NCI-H526 (cell line): ENCODE measurements around the gene THOP1.

Experiments used
- DNase-seq, 2 experiments: peaks; one replicate each; lab custom pipeline; 2025; lab: John Stamatoyannopoulos, UW

Gene THOP1

DNA sequence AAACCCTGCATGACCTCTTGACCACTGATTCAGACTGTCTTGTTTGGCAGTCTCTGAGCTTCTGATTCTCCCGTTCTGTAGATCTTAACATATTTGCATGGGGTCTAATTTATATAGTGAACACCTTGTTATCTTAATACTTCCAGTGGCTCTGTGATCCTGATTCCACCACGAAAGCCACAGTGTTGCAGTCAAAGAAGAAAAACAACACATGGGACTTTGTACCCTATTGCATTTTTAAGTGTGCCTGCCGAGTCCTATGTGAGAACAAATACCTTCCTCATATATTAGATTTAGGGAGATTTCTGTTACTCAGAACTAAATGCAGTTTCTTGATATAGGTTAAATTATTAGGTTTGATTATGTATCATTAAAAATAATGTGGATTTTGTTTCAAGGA lies 69.5 kb downstream of the THOP1 start:
- DNase-seq = no peak

- DNase-seq = no peak
These were observed 71.3 kb downstream of the THOP1 start for GRCh38 chr19:2856457-2857050.

DNA sequence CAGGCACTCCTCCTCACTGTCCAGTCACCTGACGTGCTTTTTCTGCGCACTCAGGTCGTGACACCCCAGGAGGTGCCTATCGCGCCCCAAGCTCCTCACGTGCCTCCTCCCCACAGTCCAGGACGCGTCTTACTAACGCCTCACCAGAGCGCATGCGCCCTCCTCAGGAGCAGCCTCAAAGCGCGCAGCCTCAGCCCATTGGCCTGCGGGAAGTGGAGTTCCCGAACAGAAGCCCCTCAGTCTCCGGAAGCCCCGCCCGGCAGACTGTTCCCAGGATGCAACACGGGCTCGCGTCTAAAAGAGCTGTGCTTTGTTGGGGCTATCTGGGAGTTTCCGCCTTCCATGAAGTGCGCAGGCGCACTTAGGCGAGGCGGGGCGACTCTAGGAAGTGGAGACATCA lies 73.6 kb downstream of the THOP1 start:
- DNase-seq = no peak

GRCh38 chr19:2863816-2864215 lies 78.5 kb downstream of the THOP1 start:
- DNase-seq = no peak
